ENCODE data around the gene TEX264.

DNA sequence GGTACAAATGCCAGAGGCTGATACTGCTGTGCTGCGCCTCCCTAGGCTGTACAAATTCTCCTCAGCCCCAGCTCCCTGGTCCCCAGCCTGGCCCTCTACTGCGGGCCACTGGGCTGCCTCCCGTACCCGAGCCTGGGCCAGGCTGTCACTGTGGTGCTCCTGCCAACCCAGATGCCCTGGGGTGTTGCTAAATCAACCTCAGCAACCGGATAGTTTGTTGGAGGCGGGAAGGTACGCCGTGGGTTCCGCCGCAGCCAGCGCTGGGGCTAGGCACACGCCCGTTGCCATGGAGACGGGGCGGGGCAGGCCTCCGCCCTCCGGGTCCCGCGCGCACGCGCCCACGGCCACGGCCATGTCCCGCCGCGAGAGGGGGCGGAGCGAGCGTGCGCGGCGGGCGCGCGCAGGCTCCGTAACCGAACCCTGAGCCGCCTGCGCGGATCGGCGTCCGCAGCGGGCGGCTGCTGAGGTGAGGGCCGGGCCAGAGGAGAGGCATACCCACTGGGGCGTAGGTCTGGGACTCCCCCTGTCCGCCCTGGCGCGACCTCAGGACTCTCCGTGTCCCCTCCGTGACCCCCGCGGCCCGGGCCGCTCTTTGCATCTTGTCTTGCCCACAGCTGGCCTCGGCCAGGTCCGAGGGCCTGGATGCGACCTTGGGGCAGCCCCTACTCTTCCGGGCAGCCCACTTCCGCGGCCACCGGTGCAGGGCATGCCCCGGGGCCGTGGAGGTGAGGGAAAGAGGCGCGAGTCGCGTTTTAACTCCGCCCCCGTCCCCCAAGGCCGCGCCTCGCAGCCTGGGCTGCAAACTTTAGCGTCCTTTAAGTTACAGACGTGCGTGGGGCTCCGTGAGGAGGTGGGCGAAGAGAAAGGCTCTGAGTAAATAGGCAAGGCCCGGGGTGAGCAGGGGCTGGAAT is at the start of gene TEX264:
- TF ChIP-seq, protein P1, sequence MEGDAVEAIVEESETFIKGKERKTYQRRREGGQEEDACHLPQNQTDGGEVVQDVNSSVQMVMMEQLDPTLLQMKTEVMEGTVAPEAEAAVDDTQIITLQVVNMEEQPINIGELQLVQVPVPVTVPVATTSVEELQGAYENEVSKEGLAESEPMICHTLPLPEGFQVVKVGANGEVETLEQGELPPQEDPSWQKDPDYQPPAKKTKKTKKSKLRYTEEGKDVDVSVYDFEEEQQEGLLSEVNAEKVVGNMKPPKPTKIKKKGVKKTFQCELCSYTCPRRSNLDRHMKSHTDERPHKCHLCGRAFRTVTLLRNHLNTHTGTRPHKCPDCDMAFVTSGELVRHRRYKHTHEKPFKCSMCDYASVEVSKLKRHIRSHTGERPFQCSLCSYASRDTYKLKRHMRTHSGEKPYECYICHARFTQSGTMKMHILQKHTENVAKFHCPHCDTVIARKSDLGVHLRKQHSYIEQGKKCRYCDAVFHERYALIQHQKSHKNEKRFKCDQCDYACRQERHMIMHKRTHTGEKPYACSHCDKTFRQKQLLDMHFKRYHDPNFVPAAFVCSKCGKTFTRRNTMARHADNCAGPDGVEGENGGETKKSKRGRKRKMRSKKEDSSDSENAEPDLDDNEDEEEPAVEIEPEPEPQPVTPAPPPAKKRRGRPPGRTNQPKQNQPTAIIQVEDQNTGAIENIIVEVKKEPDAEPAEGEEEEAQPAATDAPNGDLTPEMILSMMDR (IDR thresholded peaks at IDR 0.05; ENCODE audit: low read length), result no peak
- no peak for TF ChIP-seq EZH2 (IDR thresholded peaks at IDR 0.05; ENCODE audit: borderline replicate concordance, low read length)
